GM12878 (cell line): ENCODE measurements around the gene DOHH. TPM values are rescaled to one million over a fixed set of nuclear protein-coding genes. Genes with fewer than 3 reads are reported as not detected.

Experiments used
- BCL11A ChIP-seq: IDR thresholded peaks from 2 replicates; pipeline ENCODE4 v1.6.1; 2011; ENCODE audit warnings: low read depth, low read length
- CHD2 ChIP-seq: IDR thresholded peaks from 2 replicates; pipeline ENCODE4 v1.6.1; 2011; ENCODE audit warnings: low read depth, low read length, improper control_type of control experiment, borderline replicate concordance
- EED ChIP-seq: sonication (generic); IDR thresholded peaks from 2 replicates; pipeline ENCODE4 v1.6.1; 2016; ENCODE audit warnings: antibody characterized with exemption, low read depth
- KDM1A ChIP-seq: fragments of 200-600 bp; sonication (generic); IDR thresholded peaks from 2 replicates; pipeline ENCODE4 v1.6.1; 2016; ENCODE audit warnings: borderline replicate concordance
- PAX8 ChIP-seq: fragments of 450-650 bp; IDR thresholded peaks from 2 replicates; pipeline ENCODE4 v1.6.1; 2017; ENCODE audit warnings: mild to moderate bottlenecking, moderate library complexity
- PRDM15 ChIP-seq: fragments of 450-650 bp; formaldehyde crosslinking; IDR thresholded peaks from 2 replicates; pipeline ENCODE4 v1.4.0; 2020; ENCODE audit warnings: mild to moderate bottlenecking, moderate library complexity
- SPI1 ChIP-seq: IDR thresholded peaks from 2 replicates; pipeline ENCODE4 v1.6.1; 2011; ENCODE audit warnings: low read depth, mild to moderate bottlenecking, low read length, moderate library complexity, borderline replicate concordance; ENCODE audit not compliant: insufficient read depth
- WRNIP1 ChIP-seq: IDR thresholded peaks from 2 replicates; pipeline ENCODE4 v1.6.1; 2011; ENCODE audit warnings: low read depth, low read length, improper control_type of control experiment, borderline replicate concordance
- ZBED1 ChIP-seq: IDR thresholded peaks from 2 replicates; pipeline ENCODE4 v1.6.1; 2016; ENCODE audit warnings: borderline replicate concordance
- polyA plus RNA-seq, 11 experiments: library from polyadenylated mRNA; depleted of rRNA in 4 of 11; unstranded in 6 of 11; stranded (reverse) in 5 of 11; fragments of >200 nt; fragmentation: Nextera tagmentation in 4 of 11; fragmentation: Illumina TruSeq in 1 of 11; extraction: Ambion mirVana in 4 of 11; extraction: Trizol in 1 of 11; gene quantifications; 1 replicate in 1 of 11; 2 replicates in 10 of 11; pipeline versions ENCODE4 v1.2.1 to v1.2.3, GENCODE V29; 2011 to 2016; ENCODE audit warnings: inconsistent platforms in 2 of 11, missing spikeins in 2 of 11, low read depth in 1 of 11
- total RNA-seq, 4 experiments: library from RNA; depleted of rRNA in 3 of 4; stranded (reverse); fragments of >200 nt in 3 of 4; fragmentation: Illumina TruSeq in 1 of 4; extraction: Trizol in 1 of 4; gene quantifications; 2 replicates each; pipeline versions ENCODE4 v1.2.1 to v1.2.3, GENCODE V29; 2013 to 2021
- TF ChIP-seq, protein P1 (sequence below): IDR thresholded peaks from 2 replicates; pipeline ENCODE4 v1.6.1; 2012; ENCODE audit warnings: mild to moderate bottlenecking, low read depth, low read length
- TF ChIP-seq, protein P2 (sequence below): IDR thresholded peaks from 2 replicates; pipeline ENCODE4 v1.6.1; 2011; ENCODE audit warnings: borderline replicate concordance, low read depth, mild to moderate bottlenecking, moderate library complexity, low read length; ENCODE audit not compliant: insufficient read depth, poor library complexity, severe bottlenecking
- TF ChIP-seq, protein P3 (sequence below): IDR thresholded peaks from 2 replicates; pipeline ENCODE4 v1.6.1; 2011; ENCODE audit warnings: mild to moderate bottlenecking, low read depth, low read length, moderate library complexity; ENCODE audit not compliant: insufficient replicate concordance

Gene DOHH
- total and polyA plus RNA-seq, 10 of the 15 experiments (the other 5 are each of a cell fraction or from before 2014, with no cell fraction given), result 0.11 to 28.6 (median 11.7) TPM

DNA sequence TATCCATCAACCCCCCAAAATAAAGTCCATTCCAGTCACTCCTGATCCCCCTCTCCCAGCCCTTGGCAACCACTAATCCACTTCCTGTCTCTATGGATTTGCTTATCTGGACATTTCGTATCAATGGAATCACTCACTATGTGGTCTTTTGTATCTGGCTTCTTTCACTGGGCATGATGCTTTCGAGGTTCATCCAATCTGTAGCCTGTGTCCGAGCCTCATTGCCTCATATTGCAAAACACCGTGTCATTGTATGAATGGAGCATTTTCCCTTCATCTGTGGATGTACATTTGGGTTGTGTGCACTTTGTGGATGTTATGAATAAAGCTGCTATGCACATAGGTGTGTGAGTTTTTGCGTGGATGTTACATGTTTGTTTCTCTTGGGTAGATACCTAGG is 4.3 kb upstream of the DOHH start (continued):
- TF ChIP-seq PRDM15 (CRISPR knock-in tag), result no peak
- TF ChIP-seq CHD2, result no peak
- no peak for TF ChIP-seq SPI1
- TF ChIP-seq, protein P1, sequence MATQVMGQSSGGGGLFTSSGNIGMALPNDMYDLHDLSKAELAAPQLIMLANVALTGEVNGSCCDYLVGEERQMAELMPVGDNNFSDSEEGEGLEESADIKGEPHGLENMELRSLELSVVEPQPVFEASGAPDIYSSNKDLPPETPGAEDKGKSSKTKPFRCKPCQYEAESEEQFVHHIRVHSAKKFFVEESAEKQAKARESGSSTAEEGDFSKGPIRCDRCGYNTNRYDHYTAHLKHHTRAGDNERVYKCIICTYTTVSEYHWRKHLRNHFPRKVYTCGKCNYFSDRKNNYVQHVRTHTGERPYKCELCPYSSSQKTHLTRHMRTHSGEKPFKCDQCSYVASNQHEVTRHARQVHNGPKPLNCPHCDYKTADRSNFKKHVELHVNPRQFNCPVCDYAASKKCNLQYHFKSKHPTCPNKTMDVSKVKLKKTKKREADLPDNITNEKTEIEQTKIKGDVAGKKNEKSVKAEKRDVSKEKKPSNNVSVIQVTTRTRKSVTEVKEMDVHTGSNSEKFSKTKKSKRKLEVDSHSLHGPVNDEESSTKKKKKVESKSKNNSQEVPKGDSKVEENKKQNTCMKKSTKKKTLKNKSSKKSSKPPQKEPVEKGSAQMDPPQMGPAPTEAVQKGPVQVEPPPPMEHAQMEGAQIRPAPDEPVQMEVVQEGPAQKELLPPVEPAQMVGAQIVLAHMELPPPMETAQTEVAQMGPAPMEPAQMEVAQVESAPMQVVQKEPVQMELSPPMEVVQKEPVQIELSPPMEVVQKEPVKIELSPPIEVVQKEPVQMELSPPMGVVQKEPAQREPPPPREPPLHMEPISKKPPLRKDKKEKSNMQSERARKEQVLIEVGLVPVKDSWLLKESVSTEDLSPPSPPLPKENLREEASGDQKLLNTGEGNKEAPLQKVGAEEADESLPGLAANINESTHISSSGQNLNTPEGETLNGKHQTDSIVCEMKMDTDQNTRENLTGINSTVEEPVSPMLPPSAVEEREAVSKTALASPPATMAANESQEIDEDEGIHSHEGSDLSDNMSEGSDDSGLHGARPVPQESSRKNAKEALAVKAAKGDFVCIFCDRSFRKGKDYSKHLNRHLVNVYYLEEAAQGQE, result no peak
- TF ChIP-seq KDM1A, result no peak
- TF ChIP-seq WRNIP1, result no peak
- TF ChIP-seq BCL11A, result no peak
- TF ChIP-seq, protein P2, sequence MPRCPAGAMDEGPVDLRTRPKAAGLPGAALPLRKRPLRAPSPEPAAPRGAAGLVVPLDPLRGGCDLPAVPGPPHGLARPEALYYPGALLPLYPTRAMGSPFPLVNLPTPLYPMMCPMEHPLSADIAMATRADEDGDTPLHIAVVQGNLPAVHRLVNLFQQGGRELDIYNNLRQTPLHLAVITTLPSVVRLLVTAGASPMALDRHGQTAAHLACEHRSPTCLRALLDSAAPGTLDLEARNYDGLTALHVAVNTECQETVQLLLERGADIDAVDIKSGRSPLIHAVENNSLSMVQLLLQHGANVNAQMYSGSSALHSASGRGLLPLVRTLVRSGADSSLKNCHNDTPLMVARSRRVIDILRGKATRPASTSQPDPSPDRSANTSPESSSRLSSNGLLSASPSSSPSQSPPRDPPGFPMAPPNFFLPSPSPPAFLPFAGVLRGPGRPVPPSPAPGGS, result no peak
- TF ChIP-seq ZBED1, result no peak
- no peak for TF ChIP-seq EED
- TF ChIP-seq, protein P3, sequence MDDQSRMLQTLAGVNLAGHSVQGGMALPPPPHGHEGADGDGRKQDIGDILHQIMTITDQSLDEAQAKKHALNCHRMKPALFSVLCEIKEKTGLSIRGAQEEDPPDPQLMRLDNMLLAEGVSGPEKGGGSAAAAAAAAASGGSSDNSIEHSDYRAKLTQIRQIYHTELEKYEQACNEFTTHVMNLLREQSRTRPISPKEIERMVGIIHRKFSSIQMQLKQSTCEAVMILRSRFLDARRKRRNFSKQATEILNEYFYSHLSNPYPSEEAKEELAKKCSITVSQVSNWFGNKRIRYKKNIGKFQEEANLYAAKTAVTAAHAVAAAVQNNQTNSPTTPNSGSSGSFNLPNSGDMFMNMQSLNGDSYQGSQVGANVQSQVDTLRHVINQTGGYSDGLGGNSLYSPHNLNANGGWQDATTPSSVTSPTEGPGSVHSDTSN, result no peak
- TF ChIP-seq PAX8, result no peak
